ENCODE measurements around the gene NF1.

Gene NF1

GRCh38 chr17:31200287-31200686 lies 105.5 kb downstream of the NF1 start:
- H3K4me3 ChIP-seq (ENCODE audit: low read depth, low read length): no peak overlapping the region
- TF ChIP-seq CTCF (IDR thresholded peaks at IDR 0.05; ENCODE audit: low read depth, low read length, missing control alignments): no peak
- in situ Hi-C loops (cut with HindIII; ENCODE audit: low sequenced_read_pairs): no loop called here
- DNase-seq (ENCODE audit: low read depth): no peak

GRCh38 chr17:31202968-31203367 lies 108.2 kb downstream of the NF1 start:
- no peak for TF ChIP-seq CTCF (IDR thresholded peaks at IDR 0.05; ENCODE audit: low read depth, low read length, missing control alignments)
- H3K4me3 ChIP-seq (ENCODE audit: low read depth, low read length): no peak overlapping the region
- no peak for DNase-seq (ENCODE audit: low read depth)
- in situ Hi-C loops (cut with HindIII; ENCODE audit: low sequenced_read_pairs): no loop called here

GRCh38 chr17:31211352-31212012 lies 116.7 kb downstream of the NF1 start:
- in situ Hi-C loops (cut with HindIII; ENCODE audit: low sequenced_read_pairs): no loop called here
- H3K4me3 ChIP-seq (ENCODE audit: low read depth, low read length): no peak overlapping the region
- DNase-seq (ENCODE audit: low read depth): no peak
- TF ChIP-seq CTCF (IDR thresholded peaks at IDR 0.05; ENCODE audit: low read depth, low read length, missing control alignments): no peak

- no peak for TF ChIP-seq CTCF (IDR thresholded peaks at IDR 0.05; ENCODE audit: low read depth, low read length, missing control alignments)
- in situ Hi-C loops (cut with HindIII; ENCODE audit: low sequenced_read_pairs): no loop called here
- H3K4me3 ChIP-seq (ENCODE audit: low read depth, low read length): no peak overlapping the region
- peak; percentile 69 for DNase-seq (ENCODE audit: low read depth)
These were observed 121.4 kb downstream of the NF1 start for GRCh38 chr17:31216031-31216751.

- TF ChIP-seq CTCF (IDR thresholded peaks at IDR 0.05; ENCODE audit: low read depth, low read length, missing control alignments): no peak
These were observed 129.6 kb downstream of the NF1 start for GRCh38 chr17:31224366-31224765.

GRCh38 chr17:31225831-31226230 lies 131.1 kb downstream of the NF1 start:
- no peak for TF ChIP-seq CTCF (IDR thresholded peaks at IDR 0.05; ENCODE audit: low read depth, low read length, missing control alignments)
- in situ Hi-C loops (cut with HindIII; ENCODE audit: low sequenced_read_pairs): no loop called here
- H3K4me3 ChIP-seq (ENCODE audit: low read depth, low read length): no peak overlapping the region
- DNase-seq (ENCODE audit: low read depth): no peak

More at GRCh38 chr17:31224366-31224765, 129.6 kb downstream of the NF1 start:
- no peak overlapping the region for H3K4me3 ChIP-seq (ENCODE audit: low read depth, low read length)
- no peak for DNase-seq (ENCODE audit: low read depth)
- in situ Hi-C loops (cut with HindIII; ENCODE audit: low sequenced_read_pairs): no loop called here

Measured in astrocyte of the cerebellum (primary cell).